SKM-1 (cell line): ENCODE measurements around the gene LDLRAD3.
"Not testable (repeated sequence)": the region's sequence is repeated elsewhere in the genome, so short reads cannot be mapped to it uniquely, and the experiment has no call there.

Source experiments
- DNase-seq: peaks from one replicate; lab custom pipeline; 2025; ENCODE audit not compliant: unreplicated experiment; lab: John Stamatoyannopoulos, UW

Gene LDLRAD3

DNA sequence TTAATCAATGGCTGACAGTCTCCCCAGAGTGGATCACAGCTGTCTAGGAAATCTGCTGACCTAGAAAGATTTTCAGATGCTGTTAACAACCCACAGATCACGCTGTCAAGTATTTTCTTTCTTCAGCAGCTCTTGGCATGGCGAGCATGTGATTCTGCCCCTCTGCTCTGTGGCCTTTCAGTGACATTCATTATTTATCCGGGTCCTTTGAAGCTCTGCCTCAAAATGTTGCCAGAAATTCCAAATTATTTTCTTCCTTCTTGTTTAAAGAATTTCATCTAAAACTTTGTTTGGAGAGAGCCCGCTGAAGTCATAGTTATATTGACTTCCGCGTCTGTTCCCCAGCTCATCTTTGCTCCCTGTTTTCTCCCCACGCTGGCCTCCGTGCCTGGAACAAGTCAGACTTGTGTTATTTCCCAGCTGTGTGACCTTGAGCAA, 211.3 kb downstream of the LDLRAD3 start:
- no peak for DNase-seq

DNA sequence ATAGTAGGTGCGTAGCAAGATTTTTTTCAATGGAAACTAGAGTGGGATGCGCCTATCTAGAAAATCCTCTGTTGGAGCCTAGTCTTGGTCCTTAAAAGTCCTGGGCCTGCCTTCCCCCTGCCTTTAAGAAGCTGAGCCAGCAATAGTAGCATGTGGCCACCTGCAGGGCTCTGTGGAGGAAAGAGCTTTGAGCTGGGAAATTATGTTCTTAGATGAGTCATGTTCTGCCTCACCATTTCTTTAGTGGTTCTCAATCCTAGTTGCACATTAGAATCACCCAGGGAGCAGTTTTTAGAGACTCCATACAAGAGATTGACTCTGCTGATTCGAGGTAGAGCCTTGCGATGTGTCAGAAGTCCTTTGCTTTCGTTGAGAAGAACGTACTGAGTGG, 211.9 kb downstream of the LDLRAD3 start:
- no peak for DNase-seq

DNA sequence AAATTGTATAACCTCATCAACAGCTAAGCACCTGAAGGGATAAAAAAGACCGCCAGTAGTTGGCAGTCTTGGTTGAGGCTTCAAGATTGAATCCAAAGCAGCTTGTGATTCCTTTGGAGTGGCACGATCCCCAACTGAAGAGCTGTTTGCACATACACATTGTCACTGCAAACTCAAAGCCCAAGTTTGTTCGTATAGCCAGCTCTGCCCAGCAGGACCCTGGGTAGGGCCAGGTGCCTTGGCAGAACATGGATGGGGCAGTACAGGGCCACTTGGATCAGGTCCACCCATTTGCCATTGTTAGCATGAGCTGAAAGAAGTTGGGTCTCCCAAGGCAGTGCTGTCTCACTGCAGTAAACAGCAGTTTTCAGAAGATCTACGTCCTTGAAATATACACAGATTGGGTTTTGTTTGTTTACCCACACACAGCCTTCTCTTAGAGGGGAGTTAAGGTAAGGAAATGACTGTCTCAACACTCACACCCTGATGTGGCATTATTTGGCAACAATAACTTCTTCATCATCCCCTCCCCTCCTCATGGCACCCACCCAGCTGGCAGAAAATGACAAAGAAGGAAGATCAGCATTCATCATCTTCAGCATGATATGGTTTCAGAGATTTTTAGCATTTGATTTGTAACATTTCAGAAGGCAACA, 212.4 kb downstream of the LDLRAD3 start:
- no peak for DNase-seq

DNA sequence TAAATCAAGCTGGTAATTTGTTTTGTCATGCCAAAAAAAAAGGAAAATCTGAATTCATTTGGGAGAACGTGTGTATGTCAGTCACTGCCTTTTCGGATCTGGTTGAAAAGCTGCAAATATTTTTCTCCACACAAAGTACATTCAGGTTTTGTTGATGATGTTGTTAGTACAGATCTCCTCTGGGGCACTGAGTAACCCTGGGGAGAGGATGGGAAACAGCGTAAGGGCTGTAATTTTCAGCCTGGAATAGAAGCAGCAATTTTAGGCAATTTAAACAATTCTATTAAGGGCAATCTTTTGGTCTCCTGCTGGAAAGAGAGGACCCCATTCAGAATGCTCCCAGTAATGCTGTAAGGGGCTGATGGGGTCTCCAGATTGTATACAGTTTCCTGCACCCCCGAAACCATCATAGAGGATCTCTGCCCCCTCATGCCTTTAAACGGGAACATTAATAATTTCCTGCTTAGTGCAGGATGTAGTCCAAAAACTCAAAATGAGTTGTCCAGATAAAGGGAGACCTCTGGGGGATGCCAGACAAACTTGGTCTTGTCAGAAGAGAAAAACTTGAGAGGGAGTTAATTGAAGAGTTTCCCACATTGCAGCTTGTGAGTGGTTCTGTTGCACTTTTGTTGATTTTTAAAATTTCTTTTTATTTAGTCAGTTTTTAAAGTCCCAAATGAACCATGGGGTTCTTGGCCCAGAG, 213.1 kb downstream of the LDLRAD3 start:
- DNase-seq = no peak

DNA sequence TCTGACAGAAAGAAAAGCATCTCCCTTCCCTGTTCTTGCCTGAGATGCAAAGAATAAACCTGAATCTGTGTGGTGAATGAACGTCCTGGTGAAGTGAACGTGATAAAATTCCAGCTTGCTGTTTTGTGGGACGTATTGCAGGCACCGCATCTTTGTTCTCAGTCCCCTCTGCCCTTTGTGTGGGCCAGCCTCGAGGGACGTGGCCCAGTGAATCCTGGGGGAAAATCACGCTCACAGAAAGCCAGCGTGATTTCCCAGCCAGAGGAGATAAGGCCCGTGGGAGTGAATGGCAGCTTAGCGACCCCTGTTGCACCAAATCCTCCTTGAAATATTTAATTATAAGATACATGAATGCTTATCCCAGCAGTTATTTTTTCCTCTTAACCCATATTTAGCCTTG, 216.2 kb downstream of the LDLRAD3 start:
- no peak for DNase-seq

DNA sequence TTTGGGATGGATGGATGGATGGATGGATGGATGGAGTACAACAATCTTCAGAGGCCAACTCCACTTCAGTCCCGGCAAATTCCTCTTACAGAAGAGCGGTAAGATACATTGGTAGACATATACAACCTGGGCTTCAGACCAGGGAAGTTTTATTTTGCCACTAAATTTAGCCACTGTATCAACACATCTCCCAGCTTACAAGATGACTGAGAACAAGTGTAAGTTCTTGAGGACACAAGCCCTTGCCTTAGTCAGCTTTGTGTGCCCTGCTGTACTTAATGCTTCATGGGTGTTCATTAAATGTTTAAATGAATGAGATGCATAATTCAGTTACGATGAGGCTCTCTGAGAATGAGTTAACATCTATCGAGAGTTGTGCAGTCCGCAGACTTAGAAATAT, 217.7 kb downstream of the LDLRAD3 start:
- no peak for DNase-seq

DNA sequence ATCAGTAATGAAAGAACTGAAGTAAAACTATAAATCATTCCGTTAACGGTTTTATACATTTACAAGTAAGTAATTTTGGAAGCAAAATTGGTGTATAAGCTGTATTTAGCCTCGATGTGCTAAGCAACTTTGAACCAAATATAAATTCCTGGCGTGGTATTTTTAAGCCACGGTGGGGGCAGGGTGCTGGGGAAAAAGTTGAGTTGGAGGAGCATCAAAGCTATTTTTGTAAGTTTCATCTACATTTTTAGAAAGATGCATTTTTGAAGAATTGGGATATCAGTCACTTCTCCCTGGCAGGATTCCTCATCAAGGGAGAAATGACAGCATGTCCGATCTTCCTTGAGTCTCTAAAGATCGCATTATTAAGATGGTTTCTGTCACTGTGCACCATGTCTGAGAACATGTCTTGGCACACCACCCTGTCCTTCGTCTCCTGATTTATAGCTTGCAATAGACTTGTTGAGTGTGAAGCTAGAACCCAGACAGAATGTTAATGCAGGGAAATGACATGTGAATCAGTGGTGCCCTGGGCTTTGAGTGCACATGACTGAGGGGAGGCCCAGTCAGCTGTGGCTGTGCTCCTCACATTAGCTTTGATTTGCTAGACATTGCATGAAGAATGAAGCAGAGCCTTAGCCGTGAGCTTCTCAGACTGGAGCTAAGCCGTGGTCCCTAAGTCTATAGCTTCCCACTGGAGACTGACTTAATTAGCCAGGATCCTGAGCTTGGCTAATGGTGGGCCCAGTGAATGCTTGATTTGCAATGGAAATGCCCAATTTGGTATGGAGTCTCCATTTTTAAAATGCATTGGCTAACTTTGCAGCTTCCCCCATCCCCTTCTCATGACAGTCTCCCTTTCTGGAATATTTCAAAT, 218.4 kb downstream of the LDLRAD3 start:
- no peak for DNase-seq

DNA sequence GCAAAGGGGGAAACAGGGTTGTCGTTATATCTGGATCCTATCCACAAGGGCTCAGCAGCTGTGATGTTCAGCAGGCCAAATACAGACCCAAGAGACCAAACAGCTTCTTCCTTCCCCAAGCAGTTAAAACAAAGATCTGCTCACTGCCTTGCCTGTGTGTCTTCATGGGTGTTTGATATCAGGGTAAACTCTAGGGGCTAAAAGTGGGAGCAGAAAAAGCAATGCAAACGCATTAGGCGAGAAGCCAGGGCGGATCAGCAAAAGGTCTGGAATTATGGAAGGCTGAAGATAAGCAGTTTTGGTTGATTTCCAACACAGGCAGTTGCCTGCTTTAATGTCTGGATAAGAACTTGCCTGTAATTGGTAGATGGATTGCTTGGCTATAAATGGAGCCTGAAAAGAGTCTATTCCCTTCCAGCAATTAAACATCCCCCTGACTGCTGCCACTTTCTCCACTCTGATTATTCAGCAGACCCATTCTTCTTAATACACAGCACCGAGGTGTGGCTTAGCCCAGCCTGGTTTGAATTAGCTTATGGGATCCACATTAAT, 219.1 kb downstream of the LDLRAD3 start:
- no peak for DNase-seq

DNA sequence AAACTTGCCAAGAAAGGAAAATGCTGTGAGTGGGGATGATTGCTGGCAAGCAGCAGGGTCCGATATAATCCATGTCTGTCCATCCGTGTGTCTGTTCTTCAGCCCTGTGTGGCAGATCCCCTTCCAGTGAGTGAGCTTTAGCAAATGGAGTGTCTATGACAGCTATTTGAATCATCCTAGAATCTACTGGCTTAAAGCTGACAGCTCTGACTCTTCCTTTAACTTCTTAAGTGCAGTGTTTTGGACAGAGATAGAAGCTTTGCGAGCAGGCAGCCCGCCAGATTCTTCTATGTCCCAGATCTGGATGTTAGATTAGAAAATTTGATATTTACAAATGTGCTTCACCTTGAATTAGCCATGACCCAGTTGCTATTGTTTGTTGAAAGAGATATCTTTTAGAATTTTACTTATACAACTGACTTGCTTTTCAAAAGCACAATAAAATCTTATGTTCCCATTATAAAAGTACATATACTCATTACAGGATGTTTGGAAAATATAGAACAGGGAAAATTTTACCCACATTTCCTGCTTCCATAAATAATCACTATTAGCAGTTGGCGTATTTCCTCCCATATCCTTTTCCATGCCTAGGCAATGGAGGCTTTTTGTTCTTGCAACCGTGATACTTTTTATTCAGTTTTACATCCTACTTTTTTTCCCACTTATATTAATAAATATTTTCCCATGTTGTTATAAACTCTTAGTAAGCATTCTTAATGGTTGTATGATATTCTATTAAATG, 220.8 kb downstream of the LDLRAD3 start:
- no peak for DNase-seq

DNA sequence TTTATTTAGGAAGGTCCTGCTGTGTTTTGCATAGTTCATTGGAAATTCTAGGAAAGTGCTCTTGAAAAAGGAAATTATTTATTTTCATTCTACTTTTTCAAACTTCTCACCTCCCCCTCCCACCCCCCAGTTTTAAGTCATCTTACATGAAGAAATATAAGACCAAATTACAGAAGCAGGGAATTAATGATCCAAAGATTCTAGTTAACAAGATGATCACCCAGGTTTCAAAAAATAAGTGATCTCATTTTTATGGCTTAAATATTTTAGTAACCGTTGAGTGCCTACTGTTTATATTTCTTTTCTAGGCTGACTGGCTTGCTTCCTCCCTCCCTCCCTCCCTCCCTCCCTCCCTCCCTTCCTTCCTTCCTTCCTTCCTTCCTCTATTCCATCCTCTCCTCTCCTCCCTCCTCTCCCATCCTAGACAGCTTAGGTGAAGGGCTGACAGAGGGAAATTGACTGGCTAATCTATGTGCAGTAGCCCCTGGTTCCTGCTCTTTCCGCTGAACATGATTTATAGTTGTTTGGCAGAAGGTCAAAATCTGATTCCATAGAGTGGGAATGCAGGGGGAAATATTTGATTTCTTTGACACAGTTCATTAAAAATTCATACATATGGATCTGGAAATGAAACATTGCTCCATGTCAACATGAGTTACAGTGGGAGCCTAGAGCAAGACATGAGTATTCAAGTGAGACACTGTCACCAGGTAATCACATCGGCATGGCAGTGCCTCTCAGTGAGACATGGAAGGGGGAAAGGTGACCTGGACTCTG, 221.9 kb downstream of the LDLRAD3 start:
- DNase-seq = no peak

DNA sequence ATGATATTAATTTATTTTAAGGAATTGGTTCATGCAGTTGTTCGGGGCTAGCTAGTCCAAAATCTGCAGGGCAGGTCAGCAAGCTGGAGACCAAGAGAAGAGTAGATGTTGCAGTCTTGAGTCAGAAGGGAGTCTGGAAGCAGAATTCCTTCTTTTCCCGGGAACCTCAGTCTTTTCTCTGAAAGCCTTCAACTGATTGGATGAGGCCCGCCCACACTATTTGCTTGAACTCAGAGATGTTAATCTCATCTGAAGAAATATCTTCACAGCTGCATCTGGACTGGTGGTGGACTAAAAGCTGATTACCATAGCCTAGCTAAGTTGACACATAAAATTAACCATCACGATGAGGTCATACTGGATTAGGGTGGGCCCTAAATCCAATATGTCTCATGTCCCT, 223.2 kb downstream of the LDLRAD3 start:
- DNase-seq = no peak

DNA sequence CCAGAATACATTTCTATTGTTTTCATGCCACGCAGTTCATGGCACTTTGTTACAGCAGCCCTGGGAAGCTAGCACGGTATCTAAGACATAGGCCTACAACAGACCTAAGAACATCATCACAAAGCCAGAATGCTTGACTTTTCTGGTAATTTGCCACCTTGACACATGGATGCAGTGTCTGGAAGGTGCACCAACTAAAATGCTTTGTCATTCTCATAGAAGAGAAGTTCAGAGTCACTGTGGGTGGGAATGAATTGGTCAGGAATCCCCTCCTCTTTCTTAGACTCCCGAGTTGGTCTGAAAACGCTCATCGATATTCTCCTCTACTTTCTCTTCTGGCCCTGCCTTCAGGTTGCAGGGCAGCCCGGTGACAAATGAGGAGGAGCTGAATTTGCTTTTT, 223.9 kb downstream of the LDLRAD3 start:
- DNase-seq = no peak

DNA sequence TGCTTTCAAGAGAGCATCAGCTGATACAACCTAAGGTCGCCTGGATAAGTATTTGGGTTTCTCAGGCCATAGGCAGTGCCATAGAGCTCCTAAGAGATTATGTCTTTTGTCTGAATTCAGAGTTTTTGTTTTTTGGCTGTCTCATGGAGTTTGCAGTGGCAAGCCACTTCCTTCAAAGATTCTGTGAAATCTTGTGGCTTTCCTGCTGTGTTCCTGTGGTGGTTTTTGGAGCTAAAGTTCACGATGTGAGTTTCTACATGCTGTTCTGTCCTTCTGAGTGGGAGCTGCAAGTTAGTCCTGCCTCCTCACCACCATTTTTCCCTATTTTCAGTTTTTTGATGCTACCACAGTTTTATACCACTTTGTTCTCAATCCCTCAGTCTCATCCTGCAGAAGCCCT, 234.0 kb downstream of the LDLRAD3 start:
- DNase-seq = peak; percentile 12

DNA sequence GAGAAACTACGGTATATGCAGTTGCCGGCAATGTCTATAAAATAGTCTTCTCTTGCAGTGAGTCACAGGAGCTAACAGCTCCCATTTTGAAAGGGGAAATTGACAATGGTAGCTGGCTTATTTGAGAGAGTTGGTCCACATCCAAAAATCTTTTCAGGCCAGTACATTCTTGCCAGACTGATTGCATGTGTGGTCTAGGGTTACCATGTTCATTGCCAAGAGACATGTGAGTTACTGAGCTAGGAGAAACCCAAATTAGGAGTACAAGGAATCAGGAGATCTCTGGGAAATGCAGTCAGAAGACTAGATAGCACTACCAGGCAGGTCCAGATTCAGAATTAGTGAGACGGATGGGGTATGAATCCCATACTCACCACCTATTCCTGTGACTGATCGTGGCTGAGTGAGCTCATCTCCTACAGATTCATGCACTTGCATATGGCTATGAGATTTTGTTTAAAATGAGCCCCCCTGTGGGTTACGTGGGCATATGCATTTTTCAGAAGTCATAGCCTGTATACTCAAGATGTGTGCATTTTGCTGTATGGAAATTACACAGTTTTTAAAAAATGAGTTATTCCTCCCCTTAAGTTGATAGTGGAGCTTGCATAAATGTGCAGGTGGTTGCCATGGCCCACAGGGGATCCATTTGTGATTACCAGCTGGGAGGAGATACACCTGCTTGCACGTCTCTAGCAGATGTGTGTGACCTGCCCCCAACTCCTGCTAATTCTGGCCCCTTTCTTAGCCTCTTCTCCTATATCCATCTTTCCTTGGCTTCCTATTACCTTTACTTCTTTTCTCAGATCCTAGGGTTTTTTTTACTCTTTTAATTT, 242.7 kb downstream of the LDLRAD3 start:
- DNase-seq = no peak

DNA sequence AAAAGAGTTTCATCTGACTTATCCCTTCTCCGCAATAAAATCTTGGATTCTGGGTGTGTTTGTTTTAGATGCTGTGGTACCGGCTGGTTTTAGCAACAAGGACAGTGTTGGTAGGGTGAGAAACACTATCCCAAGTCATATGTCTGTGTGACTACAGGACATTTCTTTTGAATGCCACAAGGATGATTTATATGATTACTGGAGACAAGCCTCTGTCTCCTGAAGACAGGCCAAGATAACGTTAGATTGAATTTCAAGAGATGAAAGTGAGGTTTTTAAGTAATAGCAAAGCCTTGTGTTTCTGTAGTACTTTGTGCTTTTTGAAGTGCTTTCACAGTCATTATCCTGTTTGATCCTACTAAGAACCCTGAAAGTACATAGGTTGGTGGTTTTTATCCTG, 243.8 kb downstream of the LDLRAD3 start:
- no peak for DNase-seq

DNA sequence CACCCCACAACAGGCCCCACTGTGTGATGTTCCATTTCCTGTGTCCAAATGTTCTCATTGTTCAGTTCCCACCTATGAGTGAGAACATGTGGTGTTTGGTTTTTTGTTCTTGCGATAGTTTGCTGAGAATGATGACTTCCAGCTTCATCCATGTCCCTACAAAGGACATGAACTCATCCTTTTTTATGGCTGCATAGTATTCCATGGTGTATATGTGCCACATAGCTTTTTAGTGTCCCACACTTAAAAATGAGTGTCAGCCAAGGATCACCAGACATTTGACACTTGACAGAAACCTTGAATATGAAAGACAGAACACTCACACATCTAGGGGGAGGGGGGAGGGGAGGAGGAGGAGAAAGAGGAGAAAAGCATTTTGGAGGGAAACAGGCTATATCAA, 245.9 kb downstream of the LDLRAD3 start:
- DNase-seq = not testable (repeated sequence)

DNA sequence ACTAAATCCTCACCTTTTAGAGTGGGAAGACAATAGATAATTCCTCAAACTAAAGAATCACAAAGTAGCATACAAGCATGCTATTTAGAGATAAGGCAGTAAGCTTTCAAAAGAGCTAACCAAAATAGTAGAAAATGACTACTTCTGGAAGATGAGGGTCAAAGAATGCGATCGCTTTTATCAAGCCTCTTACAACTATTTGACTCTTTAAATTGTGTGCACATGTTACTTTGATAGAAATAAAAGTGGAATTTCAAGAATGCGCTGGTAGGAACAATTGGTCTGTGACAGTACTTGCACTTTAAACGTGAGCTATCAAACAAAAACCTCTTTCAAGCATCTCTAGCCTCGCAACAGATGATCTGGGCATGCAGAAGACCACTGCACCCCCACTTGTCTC, 248.1 kb downstream of the LDLRAD3 start:
- no peak for DNase-seq

DNA sequence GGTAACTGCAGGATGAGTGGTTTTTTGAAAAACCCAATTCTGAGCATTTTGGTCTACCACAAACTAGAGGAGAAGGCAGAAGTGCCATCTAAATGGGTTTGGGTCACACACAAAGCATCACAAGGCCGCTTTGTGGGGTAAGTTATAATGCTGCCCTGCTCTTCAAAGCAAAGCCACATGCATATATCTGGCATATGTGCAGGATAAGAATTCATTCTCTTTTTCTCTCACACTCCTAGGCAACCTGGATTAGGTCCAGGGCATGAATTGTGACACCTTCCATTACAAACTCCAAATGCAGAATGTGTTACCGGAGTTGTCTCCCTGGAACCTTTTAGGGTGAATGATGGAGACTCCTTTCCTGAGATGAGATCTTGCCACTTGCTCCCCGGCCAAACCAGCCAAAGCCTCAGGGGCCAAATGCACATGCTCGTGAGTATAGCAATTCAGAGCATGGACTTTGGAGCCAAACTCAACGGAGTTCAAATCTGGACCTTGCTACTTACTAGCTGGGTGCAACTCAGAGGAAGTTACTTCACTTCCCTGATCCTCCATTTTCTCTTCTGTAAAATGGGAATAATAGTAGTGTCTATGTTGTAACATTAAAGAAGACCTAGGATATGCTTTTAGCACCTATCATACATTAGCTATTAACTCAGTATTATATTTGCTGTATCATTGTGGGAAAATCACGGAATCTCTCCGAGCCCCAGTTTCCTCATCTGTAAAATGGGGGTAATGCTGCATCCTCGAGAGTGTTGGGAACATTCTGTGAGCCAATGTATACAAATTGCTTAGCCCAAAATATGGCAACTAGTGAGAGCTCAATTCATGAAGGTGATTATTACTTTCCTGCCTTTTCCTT, 248.8 kb downstream of the LDLRAD3 start:
- DNase-seq = no peak

DNA sequence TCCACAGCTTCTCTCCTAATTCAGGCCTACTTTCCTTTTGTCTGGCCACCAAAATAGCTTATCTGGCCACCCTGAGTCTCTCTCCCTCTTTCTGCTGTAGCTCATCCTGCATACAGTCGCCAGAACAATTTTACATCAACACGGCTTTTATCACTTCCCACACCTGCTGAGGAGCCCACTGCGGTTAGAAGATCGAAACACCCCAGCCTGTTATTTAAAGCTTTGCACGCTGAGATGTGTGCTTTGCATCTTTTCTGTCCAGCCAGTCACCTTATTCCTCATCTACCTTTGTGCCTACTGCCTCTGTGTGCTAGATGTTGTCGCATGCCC, 249.4 kb downstream of the LDLRAD3 start:
- DNase-seq = no peak
